Activated CD8-positive, alpha-beta T cell treated with anti-CD3 and anti-CD28 coated beads, Interleukin-2, amount 10 ng/mL, durations not matched to agents 7 days and 5 days (primary cell): Measurements from ENCODE around the gene IFT20. TPM values are rescaled to one million over a fixed set of nuclear protein-coding genes. Genes with fewer than 3 reads are reported as not detected.

Experiments
- ATAC-seq: fragments of 150-1000 bp; cut with Tn5 transposase; one replicate; pipeline ENCODE4 v1.10.0; 2021; ENCODE audit warnings: moderate library complexity
- CTCF ChIA-PET: fragments of 350-600 bp; sonication (Branson Sonifier 250); formaldehyde crosslinking; loops from one replicate; lab custom pipeline; 2021; ENCODE audit warnings: antibody characterized with exemption; lab: Charles Lee
- POLR2A ChIA-PET: fragments of 350-600 bp; sonication (Branson Sonifier 250); formaldehyde crosslinking; loops from one replicate; lab custom pipeline; 2021; ENCODE audit warnings: antibody characterized with exemption; lab: Charles Lee
- DNase-seq: peaks from one replicate; pipeline ENCODE4 v3.0.0-alpha.2; 2020
- H3K27ac Mint-ChIP-seq: one replicate; pipeline ENCODE4 v1.8.0; 2021; ENCODE audit warnings: mild to moderate bottlenecking, mixed read lengths
- H3K27me3 Mint-ChIP-seq: one replicate; pipeline ENCODE4 v1.8.0; 2021; ENCODE audit warnings: low read depth, mixed read lengths
- H3K36me3 Mint-ChIP-seq: one replicate; pipeline ENCODE4 v1.8.0; 2021; ENCODE audit warnings: low read depth, mixed read lengths
- H3K4me1 Mint-ChIP-seq: one replicate; pipeline ENCODE4 v1.8.0; 2021; ENCODE audit warnings: low read depth, mixed read lengths
- H3K4me3 Mint-ChIP-seq: one replicate; pipeline ENCODE4 v1.8.0; 2021; ENCODE audit warnings: mild to moderate bottlenecking, mixed read lengths
- H3K9me3 Mint-ChIP-seq: one replicate; pipeline ENCODE4 v1.8.0; 2022; ENCODE audit warnings: mixed read lengths; ENCODE audit not compliant: insufficient read depth
- total RNA-seq, 2 experiments: library from RNA; stranded (reverse); gene quantifications; one replicate each; pipeline ENCODE4 v1.2.3, GENCODE V29; 2021

IFT20 gene
- total RNA-seq, 2 experiments from 2014 or later, result 20.7 to 22.7 TPM

DNA sequence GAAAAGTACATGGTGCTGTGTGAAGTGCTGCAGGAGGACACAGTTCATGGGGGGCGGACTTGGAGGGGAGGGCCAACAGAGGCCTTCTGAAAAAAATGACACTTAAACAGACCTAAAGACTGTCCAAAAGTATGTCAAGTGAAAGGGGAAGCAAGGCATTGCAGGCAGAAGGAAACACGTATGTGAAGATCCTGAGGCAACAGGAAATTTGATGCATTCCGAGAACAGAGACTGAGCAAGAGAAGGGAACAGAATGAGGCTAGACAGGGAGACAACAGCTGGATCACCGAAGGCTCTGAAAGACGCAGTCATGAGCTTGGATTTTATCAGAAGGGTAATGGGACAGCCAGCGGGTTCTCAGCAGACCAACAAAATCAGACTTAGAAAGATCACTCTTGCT is 1.1 kb downstream of the IFT20 start:
- peaks cover under 1% of the 10 kb centered on the region for H3K36me3 Mint-ChIP-seq
- DNase-seq (no peak), ATAC-seq (no peak)
- ChIA-PET CTCF (interaction anchor here (1.8 to 2.9 kb wide), 3 partner anchors 16 to 454 kb away, joined by 4 to 10 read pairs (median 9); no protein-coding TSS in a partner anchor), POLR2A (interaction anchor here (1.0 to 3.4 kb wide), 4 partner anchors 8 to 23 kb away, joined by 3 to 47 read pairs (median 10); partner anchors contain the start of genes POLDIP2 and TMEM97)
- peaks cover 31% of the 10 kb centered on the region for H3K4me1 Mint-ChIP-seq
- H3K4me3 Mint-ChIP-seq, result peak overlapping the region; percentile 96
- no peaks in the 10 kb centered on the region for H3K27me3 Mint-ChIP-seq
- peak overlapping the region; percentile 95 for H3K27ac Mint-ChIP-seq
- no peaks in the 10 kb centered on the region for H3K9me3 Mint-ChIP-seq

- Mint-ChIP-seq H3K27ac (no peak overlapping the region), H3K4me3 (no peak overlapping the region), H3K4me1 (peaks cover 31% of the 10 kb centered on the region), H3K36me3 (peaks cover 7% of the 10 kb centered on the region), H3K27me3 (no peaks in the 10 kb centered on the region), H3K9me3 (no peaks in the 10 kb centered on the region)
- ChIA-PET POLR2A (interaction anchor here (3.4 kb wide), 1 partner anchor 24 kb away, joined by 47 read pairs; the partner anchor contains the start of gene POLDIP2), CTCF (interaction anchor here (2.7 to 2.9 kb wide), 2 partner anchors 15 to 84 kb away, joined by 9 to 10 read pairs; no protein-coding TSS in a partner anchor)
- ATAC-seq, result no peak
- DNase-seq, result no peak
Observed at GRCh38 chr17:28333083-28333746, 2.1 kb downstream of the IFT20 start.

- ChIA-PET CTCF (no interaction called here), POLR2A (interaction anchor here (1.2 kb wide), 1 partner anchor 15 kb away, joined by 4 read pairs; no protein-coding TSS in a partner anchor)
- Mint-ChIP-seq H3K27ac (no peak overlapping the region), H3K36me3 (peaks cover 13% of the 10 kb centered on the region), H3K9me3 (no peaks in the 10 kb centered on the region), H3K4me3 (no peak overlapping the region), H3K4me1 (peaks cover 24% of the 10 kb centered on the region), H3K27me3 (no peaks in the 10 kb centered on the region)
- DNase-seq, result no peak
- ATAC-seq, result no peak
Observed at GRCh38 chr17:28331891-28332420, 3.3 kb downstream of the IFT20 start.

GRCh38 chr17:28330671-28331070 is 4.6 kb downstream of the IFT20 start:
- POLR2A ChIA-PET, result interaction anchor here (1.1 to 1.2 kb wide), 2 partner anchors 13 to 27 kb away, joined by 4 read pairs; partner anchors contain the start of gene POLDIP2
- H3K4me1 Mint-ChIP-seq, result peaks cover 14% of the 10 kb centered on the region
- H3K27ac Mint-ChIP-seq, result no peak overlapping the region
- no peak for DNase-seq
- H3K9me3 Mint-ChIP-seq, result no peaks in the 10 kb centered on the region
- no peak overlapping the region for H3K4me3 Mint-ChIP-seq
- H3K36me3 Mint-ChIP-seq, result peaks cover 21% of the 10 kb centered on the region
- CTCF ChIA-PET, result no interaction called here
- H3K27me3 Mint-ChIP-seq, result no peaks in the 10 kb centered on the region
- no peak for ATAC-seq

GRCh38 chr17:28328325-28328724 is 6.9 kb downstream of the IFT20 start:
- Mint-ChIP-seq H3K4me1 (no peaks in the 10 kb centered on the region), H3K27me3 (no peaks in the 10 kb centered on the region), H3K36me3 (peaks cover 21% of the 10 kb centered on the region), H3K4me3 (no peak overlapping the region), H3K27ac (no peak overlapping the region), H3K9me3 (no peaks in the 10 kb centered on the region)
- no peak for DNase-seq
- CTCF ChIA-PET, result interaction anchor here (1.0 kb wide), 1 partner anchor 9 kb away, joined by 3 read pairs; no protein-coding TSS in a partner anchor
- no peak for ATAC-seq
- POLR2A ChIA-PET, result interaction anchor here (0.6 to 1.1 kb wide), 2 partner anchors 29 to 277 kb away, joined by 3 to 4 read pairs; partner anchors contain the start of gene POLDIP2

DNA sequence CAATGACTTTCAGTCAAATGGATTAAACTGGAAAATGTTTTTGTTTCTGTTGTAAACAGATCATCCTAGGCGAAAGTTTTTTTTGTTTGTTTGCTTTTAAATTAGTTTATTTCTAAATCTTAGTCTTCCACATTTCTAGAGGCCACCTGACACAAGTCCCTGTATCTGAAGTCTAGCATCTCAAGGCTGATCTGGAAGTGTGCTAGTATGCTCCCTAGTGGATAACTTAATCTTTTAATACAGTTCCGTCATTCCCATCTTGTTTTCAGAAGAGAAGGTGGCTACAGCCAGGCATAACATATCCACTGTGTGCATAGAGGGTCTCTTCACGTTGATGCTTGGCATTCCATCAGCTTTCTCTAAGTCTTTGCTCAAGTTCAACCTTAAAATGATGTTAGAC is 7.6 kb downstream of the IFT20 start:
- Mint-ChIP-seq H3K27me3 (no peaks in the 10 kb centered on the region), H3K9me3 (no peaks in the 10 kb centered on the region), H3K4me1 (peaks cover under 1% of the 10 kb centered on the region), H3K27ac (no peak overlapping the region), H3K4me3 (no peak overlapping the region), H3K36me3 (peaks cover 21% of the 10 kb centered on the region)
- no peak for DNase-seq
- POLR2A ChIA-PET, result no interaction called here
- ATAC-seq, result no peak
- CTCF ChIA-PET, result no interaction called here

GRCh38 chr17:28327031-28327607 is 8.2 kb downstream of the IFT20 start:
- DNase-seq (no peak), ATAC-seq (no peak)
- Mint-ChIP-seq H3K4me3 (no peak overlapping the region), H3K27me3 (no peaks in the 10 kb centered on the region), H3K36me3 (peaks cover 21% of the 10 kb centered on the region), H3K4me1 (peaks cover 5% of the 10 kb centered on the region), H3K27ac (no peak overlapping the region), H3K9me3 (no peaks in the 10 kb centered on the region)
- ChIA-PET CTCF (no interaction called here), POLR2A (interaction anchor here (0.7 kb wide), 1 partner anchor 9 kb away, joined by 5 read pairs; no protein-coding TSS in a partner anchor)

DNA sequence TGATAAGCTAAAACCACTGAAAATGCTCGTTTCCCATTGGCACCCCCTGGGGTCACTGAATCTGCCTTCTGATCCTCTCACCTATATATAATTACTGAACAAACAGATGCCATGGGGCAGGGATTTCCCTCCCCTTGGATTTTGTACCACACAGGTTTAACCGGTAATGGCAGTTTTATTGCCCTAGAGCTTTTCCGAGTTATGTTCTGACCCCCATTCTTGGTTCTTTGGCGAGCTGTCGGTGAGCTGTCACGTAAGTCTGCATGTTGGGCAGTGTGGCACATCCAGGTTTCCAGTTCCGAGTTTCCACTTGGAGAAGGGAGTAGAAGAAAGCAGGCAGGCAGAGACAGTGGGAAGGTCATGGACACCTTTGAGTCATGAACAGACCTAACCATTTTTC is 9.2 kb downstream of the IFT20 start:
- H3K36me3 Mint-ChIP-seq, result peaks cover 23% of the 10 kb centered on the region
- ChIA-PET CTCF (interaction anchor here (1.1 kb wide), 1 partner anchor 9 kb away, joined by 3 read pairs; the partner anchor contains the start of genes IFT20 and TNFAIP1), POLR2A (interaction anchor here (0.7 to 1.1 kb wide), 2 partner anchors 9 to 10 kb away, joined by 4 to 5 read pairs; partner anchors contain the start of genes IFT20 and TNFAIP1)
- no peak for DNase-seq
- H3K9me3 Mint-ChIP-seq, result no peaks in the 10 kb centered on the region
- H3K27me3 Mint-ChIP-seq, result no peaks in the 10 kb centered on the region
- H3K27ac Mint-ChIP-seq, result no peak overlapping the region
- no peak overlapping the region for H3K4me3 Mint-ChIP-seq
- no peak for ATAC-seq
- H3K4me1 Mint-ChIP-seq, result peaks cover 13% of the 10 kb centered on the region

DNA sequence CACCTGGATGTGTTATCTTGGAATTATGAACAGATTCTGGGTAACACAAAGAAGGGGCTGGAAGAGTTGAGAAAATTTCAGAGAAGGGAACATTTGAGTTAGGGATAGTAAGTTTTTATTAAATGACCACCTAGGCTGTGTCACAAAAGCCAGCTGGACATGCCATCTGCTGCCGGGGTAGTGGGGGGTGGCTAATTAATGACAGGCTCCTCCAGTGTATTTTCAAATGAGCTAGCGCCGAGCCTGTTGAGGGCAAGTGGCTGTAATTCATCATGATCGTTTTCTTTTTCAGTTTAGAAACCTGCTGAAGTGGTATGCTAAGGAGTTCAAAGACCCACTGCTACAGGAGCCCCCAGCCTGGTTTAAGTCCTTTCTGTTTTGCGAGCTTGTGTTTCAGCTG is 10.1 kb downstream of the IFT20 start:
- POLR2A ChIA-PET, result interaction anchor here (1.1 kb wide), 1 partner anchor 10 kb away, joined by 4 read pairs; the partner anchor contains the start of genes IFT20 and TNFAIP1
- DNase-seq (no peak), ATAC-seq (no peak)
- CTCF ChIA-PET, result interaction anchor here (1.1 kb wide), 1 partner anchor 10 kb away, joined by 3 read pairs; the partner anchor contains the start of genes IFT20 and TNFAIP1
- H3K4me1 Mint-ChIP-seq, result peaks cover 21% of the 10 kb centered on the region
- H3K27me3 Mint-ChIP-seq, result no peaks in the 10 kb centered on the region
- no peaks in the 10 kb centered on the region for H3K9me3 Mint-ChIP-seq
- H3K36me3 Mint-ChIP-seq, result peaks cover 25% of the 10 kb centered on the region
- H3K27ac Mint-ChIP-seq, result no peak overlapping the region
- no peak overlapping the region for H3K4me3 Mint-ChIP-seq

DNA sequence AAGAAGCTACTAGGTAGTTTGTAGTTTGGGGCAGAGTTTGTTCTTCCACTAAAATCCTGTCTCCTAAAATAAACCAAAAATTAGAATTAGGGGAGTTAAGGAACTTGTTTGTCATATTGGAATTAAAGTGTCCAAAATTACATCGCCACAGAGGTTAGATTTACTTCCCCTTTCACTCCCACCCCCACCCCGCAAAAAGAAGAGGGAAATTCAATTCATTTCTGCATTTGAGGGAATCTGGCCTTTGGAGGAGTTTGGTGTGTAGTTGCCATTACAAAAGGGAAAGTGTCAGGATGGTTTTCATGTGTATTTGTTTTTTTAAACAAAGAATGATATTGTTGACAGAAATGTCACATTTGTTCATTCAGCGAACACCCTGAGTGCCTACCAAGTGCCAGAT is 10.5 kb downstream of the IFT20 start:
- no peak for ATAC-seq
- Mint-ChIP-seq H3K4me3 (no peak overlapping the region), H3K36me3 (peaks cover 27% of the 10 kb centered on the region), H3K27ac (no peak overlapping the region), H3K27me3 (no peaks in the 10 kb centered on the region), H3K9me3 (no peaks in the 10 kb centered on the region), H3K4me1 (peaks cover 25% of the 10 kb centered on the region)
- no peak for DNase-seq
- ChIA-PET CTCF (no interaction called here), POLR2A (no interaction called here)

- peaks cover 27% of the 10 kb centered on the region for H3K36me3 Mint-ChIP-seq
- POLR2A ChIA-PET, result no interaction called here
- no peak for ATAC-seq
- CTCF ChIA-PET, result no interaction called here
- H3K27ac Mint-ChIP-seq, result no peak overlapping the region
- H3K9me3 Mint-ChIP-seq, result no peaks in the 10 kb centered on the region
- no peaks in the 10 kb centered on the region for H3K27me3 Mint-ChIP-seq
- no peak for DNase-seq
- peaks cover 26% of the 10 kb centered on the region for H3K4me1 Mint-ChIP-seq
- H3K4me3 Mint-ChIP-seq, result no peak overlapping the region
Observed at GRCh38 chr17:28324267-28324745, 11.0 kb downstream of the IFT20 start.
